A673 (cell line): ENCODE data around the gene PIP4K2C.

ENCODE experiments used
- CTCF ChIP-seq: fragments of 300-800, 200-600 bp; sonication (generic); conservative IDR thresholded peaks from 2 replicates; pipeline ENCODE4 v1.5.1; 2017; ENCODE audit warnings: low read depth, mild to moderate bottlenecking, antibody characterized with exemption, low read length, moderate library complexity, mixed read lengths
- EZH2 ChIP-seq: fragments of 200-600 bp; sonication (generic); IDR thresholded peaks from 2 replicates; pipeline ENCODE4 v1.6.1; 2017; ENCODE audit warnings: borderline replicate concordance, low read depth, mild to moderate bottlenecking, mixed read lengths, antibody characterized with exemption, low read length; ENCODE audit not compliant: poor library complexity, severe bottlenecking

- TF ChIP-seq CTCF (no peak), EZH2 (no peak)
These were observed 39.2 kb upstream of the PIP4K2C start for GRCh38 chr12:57551637-57552305.
